Natural killer cell treated with Interleukin-12 subunit alpha and Interleukin-12 subunit beta and Interleukin-15 and Interleukin-18, amount 100 ng/mL, for 72 hours (primary cell): ENCODE results near the gene GRIN3A. TPM values are rescaled to one million over a fixed set of nuclear protein-coding genes. Genes with fewer than 3 reads are reported as not detected.
"Not testable (repeated sequence)": the region's sequence is repeated elsewhere in the genome, so short reads cannot be mapped to it uniquely, and the experiment has no call there.

ENCODE experiments used
- ATAC-seq, 2 donors: fragments of 150-1000 bp; cut with Tn5 transposase in 1 of 2; sonication (Bioruptor Pico), chemical (Tn5 transposase) in 1 of 2; 2 replicates each; pipeline ENCODE4 v1.10.0; 2021
- DNase-seq: peaks from one replicate; pipeline ENCODE4 v3.0.0; 2022; ENCODE audit warnings: low spot score
- H3K27ac Mint-ChIP-seq, 2 donors: 1 replicate in 1 of 2; 2 replicates in 1 of 2; pipeline ENCODE4 v1.8.0; 2022; ENCODE audit warnings: mixed read lengths in 2 of 2, mild to moderate bottlenecking in 1 of 2, moderate library complexity in 1 of 2
- H3K27me3 Mint-ChIP-seq, 2 donors: 1 replicate in 1 of 2; 2 replicates in 1 of 2; pipeline ENCODE4 v1.8.0; 2022; ENCODE audit warnings: mixed read lengths in 2 of 2
- H3K36me3 Mint-ChIP-seq: one replicate; pipeline ENCODE4 v1.8.0; 2022; ENCODE audit warnings: mixed read lengths
- H3K4me1 Mint-ChIP-seq, 2 donors: 1 replicate in 1 of 2; 2 replicates in 1 of 2; pipeline ENCODE4 v1.8.0; 2022; ENCODE audit warnings: low read depth in 2 of 2, mixed read lengths in 2 of 2, mild to moderate bottlenecking in 1 of 2
- H3K4me3 Mint-ChIP-seq: one replicate; pipeline ENCODE4 v1.8.0; 2022; ENCODE audit warnings: mixed read lengths
- H3K9me3 Mint-ChIP-seq: 2 replicates; pipeline ENCODE4 v1.8.0; 2022; ENCODE audit warnings: mixed read lengths
- total RNA-seq, 2 donors: library from RNA; stranded (reverse); gene quantifications; one replicate each; pipeline ENCODE4 v1.2.3, GENCODE V29; 2022

Gene GRIN3A
- total RNA-seq, 2 donors from 2014 or later: not detected

GRCh38 chr9:101571114-101571513, 167.3 kb downstream of the GRIN3A start:
- Mint-ChIP-seq H3K27me3 (no peaks in the 10 kb centered on the region), H3K4me1 (no peaks in the 10 kb centered on the region), H3K36me3 (peaks cover 16% of the 10 kb centered on the region), H3K27ac (no peak overlapping the region), H3K9me3 (no peaks in the 10 kb centered on the region), H3K4me3 (no peak overlapping the region)
- DNase-seq: no peak
- no peak for ATAC-seq

- DNase-seq: no peak
- Mint-ChIP-seq H3K27me3 (no peaks in the 10 kb centered on the region), H3K27ac (no peak overlapping the region), H3K4me3 (no peak overlapping the region), H3K9me3 (no peaks in the 10 kb centered on the region), H3K4me1 (no peaks in the 10 kb centered on the region), H3K36me3 (peaks cover 22% of the 10 kb centered on the region)
- no peak for ATAC-seq
Observed at GRCh38 chr9:101569741-101570501, 168.5 kb downstream of the GRIN3A start.

- H3K9me3 Mint-ChIP-seq: no peaks in the 10 kb centered on the region
- ATAC-seq: no peak
- H3K27me3 Mint-ChIP-seq: no peaks in the 10 kb centered on the region
- peaks cover 27% of the 10 kb centered on the region for H3K36me3 Mint-ChIP-seq
- no peak overlapping the region for H3K4me3 Mint-ChIP-seq
- DNase-seq: no peak
- H3K27ac Mint-ChIP-seq: no peak overlapping the region
- H3K4me1 Mint-ChIP-seq: no peaks in the 10 kb centered on the region
Observed at GRCh38 chr9:101567725-101568350, 170.6 kb downstream of the GRIN3A start.

DNA sequence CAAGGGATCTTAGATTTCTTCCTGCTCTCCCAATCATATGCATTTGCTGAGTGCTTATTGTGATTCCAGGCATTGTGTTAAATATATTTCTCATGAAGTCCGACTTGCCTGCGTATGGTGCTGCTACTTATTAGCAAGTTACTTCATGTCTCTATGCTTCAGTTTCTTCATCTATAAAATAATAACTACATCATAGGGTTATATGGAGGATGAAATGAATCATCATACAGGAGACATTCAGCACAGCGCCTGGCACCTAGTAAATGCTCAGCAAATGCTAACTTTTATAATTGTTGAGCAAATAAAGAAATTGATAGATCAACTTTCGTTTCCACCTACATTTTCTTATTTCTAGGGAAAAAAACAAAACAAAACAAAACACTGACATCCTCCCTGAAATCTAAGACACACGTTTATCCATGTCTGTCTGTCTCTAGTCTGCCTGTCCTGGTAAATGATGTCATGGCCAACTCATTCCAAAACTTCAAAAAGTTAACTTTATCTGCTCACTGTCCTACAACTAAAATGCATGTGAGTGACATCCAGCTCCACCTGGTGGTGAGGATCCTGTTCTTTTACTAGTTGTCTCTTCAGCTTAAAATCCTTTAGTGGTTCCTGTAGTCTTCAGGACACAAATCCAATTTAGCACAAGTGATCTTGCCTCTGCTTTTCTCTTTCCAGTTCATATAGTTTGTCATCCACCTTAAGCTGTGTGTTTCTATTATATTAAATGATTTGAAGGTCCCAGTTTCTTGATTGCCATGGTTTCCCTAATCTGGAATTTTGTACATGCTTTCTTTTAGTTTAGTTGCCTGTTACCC, 171.3 kb downstream of the GRIN3A start:
- H3K27me3 Mint-ChIP-seq: no peaks in the 10 kb centered on the region
- DNase-seq: no peak
- no peaks in the 10 kb centered on the region for H3K9me3 Mint-ChIP-seq
- ATAC-seq: peak in 1 of 2 donors; percentile 57
- no peak overlapping the region for H3K27ac Mint-ChIP-seq
- H3K4me3 Mint-ChIP-seq: no peak overlapping the region
- H3K4me1 Mint-ChIP-seq: peaks cover 1 to 2% of the 10 kb centered on the region in 2 donors
- H3K36me3 Mint-ChIP-seq: peaks cover 34% of the 10 kb centered on the region

DNA sequence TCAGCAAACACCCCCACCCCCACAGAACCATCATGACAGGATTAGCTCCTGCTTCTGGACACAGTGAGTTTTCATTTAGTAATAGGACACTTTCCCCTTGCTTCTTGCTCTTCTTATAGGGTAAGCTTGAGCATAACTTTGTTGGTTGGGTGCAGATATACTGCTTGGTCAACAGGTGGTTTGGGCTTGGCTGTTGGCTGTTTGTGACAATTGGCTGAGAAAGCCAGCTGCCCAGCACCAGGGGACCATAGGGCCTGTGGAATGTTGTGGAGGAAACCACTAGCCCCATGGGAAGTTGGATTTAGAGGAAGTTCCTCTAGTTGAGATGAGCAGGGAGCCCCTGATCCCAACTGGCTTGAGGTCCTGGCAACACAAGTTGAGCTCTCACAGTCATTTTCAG, 174.2 kb downstream of the GRIN3A start:
- no peak for ATAC-seq

GRCh38 chr9:101562966-101563365, 175.5 kb downstream of the GRIN3A start:
- no peak for ATAC-seq
- Mint-ChIP-seq H3K4me3 (no peak overlapping the region), H3K27me3 (no peaks in the 10 kb centered on the region), H3K4me1 (peaks cover 18 to 25% of the 10 kb centered on the region in 2 donors), H3K27ac (no peak overlapping the region), H3K36me3 (peaks cover 67% of the 10 kb centered on the region), H3K9me3 (no peaks in the 10 kb centered on the region)
- no peak for DNase-seq

More for the DNA sequence above, 174.2 kb downstream of the GRIN3A start:
- Mint-ChIP-seq H3K27me3 (no peaks in the 10 kb centered on the region), H3K9me3 (no peaks in the 10 kb centered on the region), H3K4me3 (no peak overlapping the region), H3K36me3 (peaks cover 59% of the 10 kb centered on the region), H3K4me1 (peaks cover 13 to 18% of the 10 kb centered on the region in 2 donors), H3K27ac (no peak overlapping the region)
- DNase-seq: no peak

- Mint-ChIP-seq H3K27ac (no peak overlapping the region), H3K36me3 (peaks cover 67% of the 10 kb centered on the region), H3K9me3 (no peaks in the 10 kb centered on the region), H3K4me1 (peaks cover 18 to 25% of the 10 kb centered on the region in 2 donors), H3K27me3 (no peaks in the 10 kb centered on the region), H3K4me3 (no peak overlapping the region)
- ATAC-seq (no peak), DNase-seq (no peak)
Observed at GRCh38 chr9:101561740-101562139, 176.7 kb downstream of the GRIN3A start.

GRCh38 chr9:101549472-101550098, 188.9 kb downstream of the GRIN3A start:
- not testable (repeated sequence) for H3K4me1 Mint-ChIP-seq, H3K27me3 Mint-ChIP-seq

GRCh38 chr9:101543098-101543735, 195.2 kb downstream of the GRIN3A start:
- Mint-ChIP-seq H3K27me3 (no peaks in the 10 kb centered on the region), H3K4me3 (no peak overlapping the region), H3K4me1 (no peaks in the 10 kb centered on the region), H3K27ac (no peak overlapping the region), H3K9me3 (no peaks in the 10 kb centered on the region), H3K36me3 (peaks cover 24% of the 10 kb centered on the region)
- DNase-seq (no peak), ATAC-seq (no peak)

More at GRCh38 chr9:101549472-101550098, 188.9 kb downstream of the GRIN3A start:
- H3K9me3 Mint-ChIP-seq, DNase-seq, H3K4me3 Mint-ChIP-seq, ATAC-seq, H3K27ac Mint-ChIP-seq: not testable (repeated sequence)
- peaks cover 58% of the 10 kb centered on the region for H3K36me3 Mint-ChIP-seq

- peaks cover 6 to 10% of the 10 kb centered on the region in 2 donors for H3K4me1 Mint-ChIP-seq
- H3K36me3 Mint-ChIP-seq: peaks cover 5% of the 10 kb centered on the region
- H3K4me3 Mint-ChIP-seq: no peak overlapping the region
- H3K27me3 Mint-ChIP-seq: no peaks in the 10 kb centered on the region
- no peak overlapping the region for H3K27ac Mint-ChIP-seq
- ATAC-seq: no peak
- DNase-seq: no peak
- no peaks in the 10 kb centered on the region for H3K9me3 Mint-ChIP-seq
Observed at GRCh38 chr9:101540069-101540468, 198.4 kb downstream of the GRIN3A start.

DNA sequence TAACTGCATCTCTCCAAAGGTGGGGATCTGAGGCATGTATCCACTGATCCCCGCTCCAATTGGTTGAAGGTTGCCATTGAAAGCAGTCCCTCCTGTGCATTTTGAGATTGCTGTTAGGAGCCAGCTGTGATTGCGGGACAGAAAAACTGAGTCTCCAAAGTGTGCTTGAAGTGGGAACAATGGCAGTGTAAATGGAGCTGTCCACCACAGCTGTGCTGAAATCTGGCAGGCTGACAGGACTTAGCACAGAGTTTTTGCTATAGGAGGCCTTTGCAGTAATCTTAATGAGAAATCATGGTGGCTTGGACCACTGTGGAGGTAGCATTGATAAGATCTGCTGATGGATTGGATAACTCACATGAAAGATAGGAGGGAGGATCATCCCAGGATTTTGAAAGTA, 201.5 kb downstream of the GRIN3A start:
- Mint-ChIP-seq H3K27ac (no peak overlapping the region), H3K27me3 (no peaks in the 10 kb centered on the region), H3K4me1 (peaks cover 12 to 18% of the 10 kb centered on the region in 2 donors), H3K9me3 (no peaks in the 10 kb centered on the region), H3K4me3 (no peak overlapping the region), H3K36me3 (peaks cover 5% of the 10 kb centered on the region)
- ATAC-seq (no peak), DNase-seq (no peak)

DNA sequence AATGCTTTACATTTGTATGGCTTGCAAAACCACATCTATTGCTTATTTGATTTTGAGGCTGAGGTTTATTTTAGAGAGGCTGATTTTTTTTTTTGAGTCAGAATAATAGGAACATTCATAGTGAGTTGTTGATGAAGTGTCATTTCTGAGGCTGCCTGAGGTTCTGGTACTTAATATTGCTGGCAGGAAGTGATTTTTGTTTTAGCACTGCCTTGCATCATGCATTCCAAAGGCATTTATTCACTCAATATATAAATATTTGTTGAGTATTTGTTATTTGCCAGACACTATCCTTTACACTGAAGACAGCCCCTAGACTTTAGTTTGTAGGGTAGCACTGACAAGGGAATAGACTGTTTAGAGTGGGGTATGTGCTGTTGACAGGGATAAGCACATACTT, 202.1 kb downstream of the GRIN3A start:
- H3K27ac Mint-ChIP-seq: no peak overlapping the region
- peaks cover 5% of the 10 kb centered on the region for H3K36me3 Mint-ChIP-seq
- no peak for ATAC-seq
- H3K27me3 Mint-ChIP-seq: no peaks in the 10 kb centered on the region
- H3K4me3 Mint-ChIP-seq: no peak overlapping the region
- H3K9me3 Mint-ChIP-seq: no peaks in the 10 kb centered on the region
- DNase-seq: no peak
- H3K4me1 Mint-ChIP-seq: peaks cover 12 to 18% of the 10 kb centered on the region in 2 donors
